PC-9 (cell line): ENCODE results near the gene MYO16. TPM values are rescaled to one million over a fixed set of nuclear protein-coding genes. Genes with fewer than 3 reads are reported as not detected.

ENCODE experiments used
- BruUV-seq: library from RNA; stranded (reverse); fragments of 400-500 nt; replicated peaks from 2 replicates; lab custom pipeline; 2021; lab: Mats Ljungman, UMichigan
- CTCF ChIA-PET: fragments of 300-600 bp; sonication (Branson Sonifier 250); formaldehyde crosslinking; loops from one replicate; lab custom pipeline; 2022; ENCODE audit warnings: antibody characterized with exemption; lab: Charles Lee
- POLR2A ChIA-PET: fragments of 300-600 bp; sonication (Branson Sonifier 250); formaldehyde crosslinking; loops from one replicate; lab custom pipeline; 2022; ENCODE audit warnings: antibody characterized with exemption; ENCODE audit not compliant: unreplicated experiment; lab: Charles Lee
- DNase-seq, 2 experiments: peaks; one replicate each; pipeline versions ENCODE4 v3.0.0 to v3.0.0-alpha.2; 2015 to 2022; ENCODE audit warnings: mixed read lengths in 1 of 2
- H2AFZ ChIP-seq: fragments of 200-600 bp; sonication (generic); 2 replicates; pipeline ENCODE4 v1.8.1; 2017; ENCODE audit warnings: antibody characterized with exemption
- H3F3A ChIP-seq: fragments of 200-600 bp; sonication (generic); 2 replicates; pipeline ENCODE4 v1.8.1; 2017; ENCODE audit warnings: antibody characterized with exemption, mild to moderate bottlenecking, low read depth; ENCODE audit not compliant: insufficient read depth
- H3K27ac ChIP-seq: fragments of 200-600 bp; sonication (generic); 2 replicates; pipeline ENCODE4 v1.6.1; 2016; ENCODE audit warnings: mixed run types
- H3K27me3 ChIP-seq: fragments of 200-600 bp; sonication (generic); 2 replicates; pipeline ENCODE4 v1.6.1; 2016; ENCODE audit warnings: low read depth, mixed run types; ENCODE audit not compliant: insufficient read depth
- H3K36me3 ChIP-seq: fragments of 200-600 bp; sonication (generic); 2 replicates; pipeline ENCODE4 v1.6.1; 2016; ENCODE audit warnings: low read depth, mixed run types
- H3K4me1 ChIP-seq: fragments of 200-600 bp; sonication (generic); replicated peaks from 2 replicates; pipeline ENCODE4 v1.6.1; 2016; ENCODE audit warnings: mixed run types; ENCODE audit not compliant: insufficient read depth
- H3K4me2 ChIP-seq: fragments of 200-600 bp; sonication (generic); 2 replicates; pipeline ENCODE4 v1.6.1; 2017; ENCODE audit warnings: mixed run types
- H3K4me3 ChIP-seq: fragments of 200-600 bp; sonication (generic); 2 replicates; pipeline ENCODE4 v1.6.1; 2016; ENCODE audit warnings: mixed run types
- H3K79me2 ChIP-seq: fragments of 200-600 bp; sonication (generic); 2 replicates; pipeline ENCODE4 v1.6.1; 2017; ENCODE audit warnings: low read depth, mixed run types
- H3K9me2 ChIP-seq: fragments of 200-600 bp; sonication (generic); 2 replicates; pipeline ENCODE4 v1.8.1; 2017; ENCODE audit warnings: mild to moderate bottlenecking; ENCODE audit not compliant: insufficient read depth
- H3K9me3 ChIP-seq: fragments of 200-600 bp; sonication (generic); 2 replicates; pipeline ENCODE4 v1.8.1; 2016; ENCODE audit warnings: low read depth; ENCODE audit not compliant: insufficient read depth
- H4K20me1 ChIP-seq: fragments of 200-600 bp; sonication (generic); 2 replicates; pipeline ENCODE4 v1.8.1; 2017; ENCODE audit not compliant: insufficient read depth
- CTCF ChIP-seq: fragments of 200-600 bp; sonication (generic); conservative IDR thresholded peaks from 2 replicates; pipeline ENCODE4 v1.6.1; 2017; ENCODE audit warnings: mixed run types, antibody characterized with exemption, mild to moderate bottlenecking, moderate library complexity
- EZH2 ChIP-seq: fragments of 200-600 bp; sonication (generic); IDR thresholded peaks from 2 replicates; pipeline ENCODE4 v1.8.0; 2017; ENCODE audit warnings: antibody characterized with exemption, low read depth
- intact Hi-C: fragments of 100-400 bp; cut with micrococcal nuclease; formaldehyde crosslinking; loops from one replicate; pipeline ENCODE4 v1.10.0; 2022; ENCODE audit not compliant: unreplicated experiment
- total RNA-seq: library from RNA; stranded (reverse); gene quantifications from 2 replicates; pipeline ENCODE4 v1.2.3, GENCODE V29; 2021

The MYO16 gene
- total RNA-seq, 1 experiment from 2014 or later, result 0.59 TPM

- no peak for TF ChIP-seq EZH2
- TF ChIP-seq CTCF, result no peak
These were observed 160.1 kb downstream of the MYO16 start for GRCh38 chr13:108789476-108789875.

GRCh38 chr13:108795841-108796240, 166.4 kb downstream of the MYO16 start:
- Histone ChIP-seq H3K9me3 (no peaks in the 10 kb centered on the region; the same call in 1 of the 2 replicates), H3K79me2 (no peaks in the 10 kb centered on the region), H3K36me3 (no peaks in the 10 kb centered on the region), H4K20me1 (no peaks in the 10 kb centered on the region), H3K9me2 (no peaks in the 10 kb centered on the region), H3K27me3 (no peaks in the 10 kb centered on the region), H3K4me2 (no peak overlapping the region), H3K4me3 (no peak overlapping the region), H3F3A (no peaks in the 10 kb centered on the region), H3K4me1 (no peaks in the 10 kb centered on the region), H3K27ac (no peak overlapping the region), H2AFZ (no peak overlapping the region)
- ChIA-PET POLR2A (no interaction called here), CTCF (no interaction called here)
- no peak for DNase-seq
- BruUV-seq, result no TSS peak
- TF ChIP-seq CTCF (no peak), EZH2 (no peak)
- intact Hi-C loops, result no loop called here

More at GRCh38 chr13:108789476-108789875, 160.1 kb downstream of the MYO16 start:
- no peaks in the 10 kb centered on the region for H4K20me1 ChIP-seq
- H3K9me3 ChIP-seq, result no peaks in the 10 kb centered on the region
- no peaks in the 10 kb centered on the region for H3K9me2 ChIP-seq
- no peaks in the 10 kb centered on the region for H3K27me3 ChIP-seq
- H3K4me3 ChIP-seq, result no peak overlapping the region
- H2AFZ ChIP-seq, result no peak overlapping the region
- ChIA-PET CTCF (no interaction called here), POLR2A (no interaction called here)
- no peak for DNase-seq
- H3K36me3 ChIP-seq, result no peaks in the 10 kb centered on the region
- intact Hi-C loops, result no loop called here
- H3F3A ChIP-seq, result no peaks in the 10 kb centered on the region
- BruUV-seq, result no TSS peak
- H3K79me2 ChIP-seq, result no peaks in the 10 kb centered on the region
- no peak overlapping the region for H3K4me2 ChIP-seq
- no peaks in the 10 kb centered on the region for H3K4me1 ChIP-seq
- no peak overlapping the region for H3K27ac ChIP-seq

- POLR2A ChIA-PET, result no interaction called here
- BruUV-seq, result no TSS peak
- intact Hi-C loops, result no loop called here
- H3K79me2 ChIP-seq, result no peaks in the 10 kb centered on the region
- no peaks in the 10 kb centered on the region for H3F3A ChIP-seq
- no peak overlapping the region for H3K4me2 ChIP-seq
- no peaks in the 10 kb centered on the region for H4K20me1 ChIP-seq
- no peak overlapping the region for H3K4me3 ChIP-seq
- no peaks in the 10 kb centered on the region for H3K27me3 ChIP-seq
- H3K27ac ChIP-seq, result no peak overlapping the region
- DNase-seq, result no peak
- no peaks in the 10 kb centered on the region for H3K9me2 ChIP-seq
- H3K9me3 ChIP-seq, result no peaks in the 10 kb centered on the region; the same call in 1 of the 2 replicates
- CTCF ChIA-PET, result no interaction called here
- no peaks in the 10 kb centered on the region for H3K36me3 ChIP-seq
- H2AFZ ChIP-seq, result no peak overlapping the region
- no peaks in the 10 kb centered on the region for H3K4me1 ChIP-seq
- TF ChIP-seq EZH2 (no peak), CTCF (no peak)
These were observed 167.9 kb downstream of the MYO16 start for GRCh38 chr13:108797354-108797753.
